ENCODE measurements around the gene RO60. TPM values are rescaled to one million over a fixed set of nuclear protein-coding genes. Genes with fewer than 3 reads are reported as not detected.

The RO60 gene
- polyA plus RNA-seq, 1 of the 3 experiments (the other 2 are of a cell fraction): 6.4 TPM

- H3K4me1 ChIP-seq (ENCODE audit: control insufficient read depth in 1 of 2, insufficient read depth in 2 of 2, low read depth in 1 of 2, low read length in 1 of 2): peaks cover 7 to 11% of the 10 kb centered on the region in 2 experiments; a peak in 3 of 4 replicates
- CTCF ChIA-PET: interaction anchor here (1.0 to 1.5 kb wide), 4 partner anchors 15 to 626 kb away, joined by 3 to 8 read pairs (median 4); partner anchors contain the start of gene CDC73
- H2AFZ ChIP-seq (ENCODE audit: low read depth): peak overlapping the region; percentile 96; the same call in 1 of the 2 replicates
- H3F3A ChIP-seq (replicated peaks; ENCODE audit: insufficient read depth): peaks cover 21% of the 10 kb centered on the region
- H3K36me3 ChIP-seq (replicated peaks in 1 of 2; ENCODE audit: control insufficient read depth in 1 of 2, insufficient read depth in 2 of 2, low read length in 1 of 2): peaks cover 16 to 24% of the 10 kb centered on the region in 2 experiments
- H3K9ac ChIP-seq: peak overlapping the region; percentile 81
- DNase-seq: no peak
- peak overlapping the region; percentile 76 to 87 for H3K4me3 ChIP-seq (ENCODE audit: low read depth in 2 of 2, low read length in 1 of 2)
- POLR2A ChIA-PET: interaction anchor here (0.6 to 2.4 kb wide), 2 partner anchors 18 to 34 kb away, joined by 3 to 14 read pairs; partner anchors contain the start of gene CDC73
- no peaks in the 10 kb centered on the region for H3K9me3 ChIP-seq
- H4K20me1 ChIP-seq (ENCODE audit: insufficient read depth): no peaks in the 10 kb centered on the region; the same call in 1 of the 2 replicates
- H3K27me3 ChIP-seq (ENCODE audit: insufficient read depth): no peaks in the 10 kb centered on the region
- peak overlapping the region; percentile 94 for H3K4me2 ChIP-seq
- no peaks in the 10 kb centered on the region for H3K9me2 ChIP-seq
- peaks cover 45% of the 10 kb centered on the region for H3K79me2 ChIP-seq (ENCODE audit: insufficient read depth)
- 75% methylated on average over 9 of the region's 9 CpGs for WGBS (ENCODE audit: low lambda C conversion rate)
- TF ChIP-seq FOSL2 (IDR thresholded peaks at IDR 0.05; ENCODE audit: borderline replicate concordance, low read depth): no peak
- no peak for TF ChIP-seq SIN3A (IDR thresholded peaks at IDR 0.05; ENCODE audit: borderline replicate concordance, low read depth, low read length)
- TF ChIP-seq USF2 (IDR thresholded peaks at IDR 0.05; ENCODE audit: borderline replicate concordance, low read depth, low read length): no peak
- no peak for TF ChIP-seq CTCF (IDR thresholded peaks at IDR 0.05)
- no peak for TF ChIP-seq SMC3 (IDR thresholded peaks at IDR 0.05; ENCODE audit: low read depth, low read length)
- no peak for TF ChIP-seq YY1 (IDR thresholded peaks at IDR 0.05; ENCODE audit: low read depth)
- TF ChIP-seq MEF2A (IDR thresholded peaks at IDR 0.05; ENCODE audit: borderline replicate concordance, low read depth): no peak
- no peak for TF ChIP-seq NRF1 (IDR thresholded peaks at IDR 0.05; ENCODE audit: low read depth, low read length)
- TF ChIP-seq USF1 (IDR thresholded peaks at IDR 0.05; ENCODE audit: borderline replicate concordance, low read depth): no peak
- no peak for TF ChIP-seq TEAD4 (IDR thresholded peaks at IDR 0.05; ENCODE audit: borderline replicate concordance, insufficient read depth)
- no peak for TF ChIP-seq ELF1 (IDR thresholded peaks at IDR 0.05)
- TF ChIP-seq RXRA (IDR thresholded peaks at IDR 0.05; ENCODE audit: borderline replicate concordance, low read depth): no peak
- no peak for TF ChIP-seq PBX3 (IDR thresholded peaks at IDR 0.05)
- no peak for TF ChIP-seq FOXJ3 (CRISPR knock-in tag; IDR thresholded peaks at IDR 0.05)
- TF ChIP-seq POLR2AphosphoS5 (IDR thresholded peaks at IDR 0.05; ENCODE audit: low read depth, low read length): no peak
- no peak for TF ChIP-seq REST (IDR thresholded peaks at IDR 0.05; ENCODE audit: low read depth, low read length)
- no peak for TF ChIP-seq JUND (IDR thresholded peaks at IDR 0.05)
- no peak for TF ChIP-seq CHD2 (IDR thresholded peaks at IDR 0.05; ENCODE audit: low read length, partially characterized antibody)
- peak overlapping the region; percentile 87 to 94 for H3K27ac ChIP-seq (ENCODE audit: low read depth in 2 of 2, low read length in 1 of 2)
Observed at GRCh38 chr1:193103759-193104501, 44.5 kb downstream of the RO60 start.
